BJ (cell line): Measurements from ENCODE around the gene CMSS1. TPM values are rescaled to one million over a fixed set of nuclear protein-coding genes. Genes with fewer than 3 reads are reported as not detected.

Experiments used
- CTCF ChIA-PET: fragments of 350-600 bp; formaldehyde crosslinking; extraction: SDS; loops from one replicate; lab custom pipeline; 2021; ENCODE audit warnings: antibody characterized with exemption, inconsistent platforms; lab: Yijun Ruan, JAX
- POLR2A ChIA-PET: fragments of 300-600 bp; sonication (Branson Sonifier 250); formaldehyde crosslinking; extraction: SDS; loops from one replicate; lab custom pipeline; 2021; ENCODE audit warnings: antibody characterized with exemption; lab: Charles Lee
- DNase-seq: peaks from one replicate; pipeline ENCODE4 v3.0.0-alpha.2; 2011; ENCODE audit warnings: low read depth
- H3K27me3 ChIP-seq: 2 replicates; pipeline ENCODE4 v1.6.0; 2011; ENCODE audit warnings: low read length; ENCODE audit not compliant: control insufficient read depth, insufficient read depth
- H3K36me3 ChIP-seq: 2 replicates; pipeline ENCODE4 v1.5.1; 2011; ENCODE audit warnings: low read length; ENCODE audit not compliant: control insufficient read depth, insufficient read depth
- H3K4me3 ChIP-seq: 2 replicates; pipeline ENCODE4 v1.5.1; 2011; ENCODE audit warnings: low read depth, mild to moderate bottlenecking, control low read depth, low read length
- CTCF ChIP-seq: IDR thresholded peaks from 2 replicates; pipeline ENCODE4 v1.5.1; 2011; ENCODE audit warnings: low read depth, mild to moderate bottlenecking, control low read depth, inconsistent platforms, low read length, moderate library complexity; ENCODE audit not compliant: insufficient read depth
- polyA plus RNA-seq: library from polyadenylated mRNA; depleted of rRNA; stranded (reverse); fragments of >200 nt; gene quantifications from 2 replicates; pipeline ENCODE4 v1.2.3, GENCODE V29; 2011

Gene CMSS1
- polyA plus RNA-seq, 1 experiment: 6.7 TPM

- Histone ChIP-seq H3K27me3 (no peaks in the 10 kb centered on the region), H3K4me3 (no peak overlapping the region), H3K36me3 (no peaks in the 10 kb centered on the region)
- POLR2A ChIA-PET: interaction anchor here (0.8 kb wide), 1 partner anchor 359 kb away, joined by 3 read pairs; the partner anchor contains the start of gene TBC1D23
- CTCF ChIA-PET: interaction anchor here (1.6 kb wide), 1 partner anchor 31 kb away, joined by 3 read pairs; no protein-coding TSS in a partner anchor
- no peak for TF ChIP-seq CTCF
- no peak for DNase-seq
Measured at GRCh38 chr3:99902091-99902490, 84.4 kb downstream of the CMSS1 start.

- Histone ChIP-seq H3K4me3 (no peak overlapping the region), H3K36me3 (no peaks in the 10 kb centered on the region), H3K27me3 (no peaks in the 10 kb centered on the region)
- DNase-seq: no peak
- POLR2A ChIA-PET: no interaction called here
- no peak for TF ChIP-seq CTCF
- CTCF ChIA-PET: interaction anchor here (0.7 kb wide), 1 partner anchor 1042 kb away, joined by 3 read pairs; no protein-coding TSS in a partner anchor
Measured at GRCh38 chr3:99903869-99904268, 86.2 kb downstream of the CMSS1 start.

- no peaks in the 10 kb centered on the region for H3K36me3 ChIP-seq
- POLR2A ChIA-PET: no interaction called here
- no peak overlapping the region for H3K4me3 ChIP-seq
- no peak for DNase-seq
- CTCF ChIA-PET: interaction anchor here (0.9 kb wide), 1 partner anchor 12 kb away, joined by 5 read pairs; no protein-coding TSS in a partner anchor
- H3K27me3 ChIP-seq: no peaks in the 10 kb centered on the region
- TF ChIP-seq CTCF: no peak
Measured at GRCh38 chr3:99907959-99908544, 90.4 kb downstream of the CMSS1 start.

- ChIA-PET CTCF (interaction anchor here (1.2 kb wide), 1 partner anchor 9 kb away, joined by 3 read pairs; no protein-coding TSS in a partner anchor), POLR2A (no interaction called here)
- Histone ChIP-seq H3K27me3 (no peaks in the 10 kb centered on the region), H3K36me3 (no peaks in the 10 kb centered on the region), H3K4me3 (no peak overlapping the region)
- no peak for DNase-seq
- no peak for TF ChIP-seq CTCF
Measured at GRCh38 chr3:99909714-99910495, 92.2 kb downstream of the CMSS1 start.

GRCh38 chr3:99910752-99911290, 93.2 kb downstream of the CMSS1 start:
- POLR2A ChIA-PET: no interaction called here
- no peak for TF ChIP-seq CTCF
- Histone ChIP-seq H3K4me3 (no peak overlapping the region), H3K36me3 (no peaks in the 10 kb centered on the region), H3K27me3 (no peaks in the 10 kb centered on the region)
- CTCF ChIA-PET: interaction anchor here (1.2 kb wide), 1 partner anchor 8 kb away, joined by 3 read pairs; no protein-coding TSS in a partner anchor
- DNase-seq: no peak
